Suprapubic skin (tissue), 4 donors: ENCODE measurements around the gene LGALS9. TPM values are rescaled to one million over a fixed set of nuclear protein-coding genes. Genes with fewer than 3 reads are reported as not detected.
"Not testable (repeated sequence)": the region's sequence is repeated elsewhere in the genome, so short reads cannot be mapped to it uniquely, and the experiment has no call there.

Experiments used
- DNase-seq, 2 donors: peaks; one replicate each; pipeline ENCODE4 v3.0.0-alpha.2; 2019; ENCODE audit warnings: low spot score in 2 of 2
- H3K27ac ChIP-seq: fragments of 200-600 bp; sonication (generic); one replicate; pipeline ENCODE4 v1.5.1; 2019
- H3K27me3 ChIP-seq: fragments of 200-600 bp; sonication (generic); one replicate; pipeline ENCODE4 v1.5.1; 2019
- H3K36me3 ChIP-seq: fragments of 200-600 bp; sonication (generic); one replicate; pipeline ENCODE4 v1.5.1; 2019
- H3K4me1 ChIP-seq: fragments of 200-600 bp; sonication (generic); one replicate; pipeline ENCODE4 v1.5.1; 2019
- H3K4me3 ChIP-seq: fragments of 200-600 bp; sonication (generic); one replicate; pipeline ENCODE4 v1.5.1; 2019; ENCODE audit warnings: mild to moderate bottlenecking
- H3K9me3 ChIP-seq: fragments of 200-600 bp; sonication (generic); one replicate; pipeline ENCODE4 v1.5.1; 2019
- EP300 ChIP-seq: sonication (generic); formaldehyde crosslinking; IDR thresholded peaks from one replicate; pipeline ENCODE4 v1.6.1; 2017; ENCODE audit warnings: antibody characterized with exemption
- POLR2A ChIP-seq, 2 donors: fragments of 450-650 bp; IDR thresholded peaks; one replicate each; pipeline ENCODE4 v1.6.1; 2017; ENCODE audit warnings: antibody characterized with exemption in 2 of 2, mild to moderate bottlenecking in 2 of 2, moderate library complexity in 2 of 2
- POLR2AphosphoS5 ChIP-seq, 3 donors: sonication (generic); formaldehyde crosslinking; IDR thresholded peaks; one replicate each; pipeline ENCODE4 v1.6.1; 2017; ENCODE audit warnings: antibody characterized with exemption in 3 of 3
- WGBS: methylation state at CpG from one replicate; pipeline ENCODE4 v1.1.5; 2018; 5-methylcytosine and 5-hydroxymethylcytosine counted together
- total RNA-seq, 4 donors: library from RNA; depleted of rRNA; stranded (reverse); fragments of >200 nt; gene quantifications; one replicate each; pipeline ENCODE4 v1.1.0, GENCODE V29; 2016
- TF ChIP-seq, protein P1 (sequence below), 2 donors: fragments of 200-600 bp in 1 of 2; fragments of 450-650 bp in 1 of 2; sonication (generic) in 1 of 2; IDR thresholded peaks; one replicate each; pipeline ENCODE4 v1.5.1; 2016 to 2019; ENCODE audit warnings: antibody characterized with exemption in 2 of 2, mild to moderate bottlenecking in 1 of 2, moderate library complexity in 1 of 2

LGALS9 gene
- total RNA-seq, 4 donors from 2014 or later, result 9.5 to 10.6 (median 10.1) TPM

DNA sequence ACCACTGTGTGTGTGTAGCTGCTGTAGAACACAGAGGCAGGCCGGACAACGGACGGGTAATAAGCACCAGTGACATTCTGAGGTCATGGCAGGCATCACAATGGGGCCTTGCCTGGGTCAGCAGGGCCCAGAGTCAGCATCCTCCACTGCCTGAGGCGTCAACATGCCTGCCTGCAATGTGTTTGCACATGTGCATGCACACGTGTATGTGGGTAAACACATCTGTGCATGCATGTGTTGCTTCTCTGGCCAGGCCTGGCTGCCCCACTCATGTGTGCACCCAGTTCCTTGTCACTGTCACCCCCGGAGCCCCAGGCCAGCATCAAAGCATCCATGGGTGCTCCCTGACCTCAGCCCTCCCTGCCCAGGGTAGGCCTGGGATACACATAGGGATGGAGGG, 43.3 kb downstream of the LGALS9 start:
- TF ChIP-seq, protein P1, sequence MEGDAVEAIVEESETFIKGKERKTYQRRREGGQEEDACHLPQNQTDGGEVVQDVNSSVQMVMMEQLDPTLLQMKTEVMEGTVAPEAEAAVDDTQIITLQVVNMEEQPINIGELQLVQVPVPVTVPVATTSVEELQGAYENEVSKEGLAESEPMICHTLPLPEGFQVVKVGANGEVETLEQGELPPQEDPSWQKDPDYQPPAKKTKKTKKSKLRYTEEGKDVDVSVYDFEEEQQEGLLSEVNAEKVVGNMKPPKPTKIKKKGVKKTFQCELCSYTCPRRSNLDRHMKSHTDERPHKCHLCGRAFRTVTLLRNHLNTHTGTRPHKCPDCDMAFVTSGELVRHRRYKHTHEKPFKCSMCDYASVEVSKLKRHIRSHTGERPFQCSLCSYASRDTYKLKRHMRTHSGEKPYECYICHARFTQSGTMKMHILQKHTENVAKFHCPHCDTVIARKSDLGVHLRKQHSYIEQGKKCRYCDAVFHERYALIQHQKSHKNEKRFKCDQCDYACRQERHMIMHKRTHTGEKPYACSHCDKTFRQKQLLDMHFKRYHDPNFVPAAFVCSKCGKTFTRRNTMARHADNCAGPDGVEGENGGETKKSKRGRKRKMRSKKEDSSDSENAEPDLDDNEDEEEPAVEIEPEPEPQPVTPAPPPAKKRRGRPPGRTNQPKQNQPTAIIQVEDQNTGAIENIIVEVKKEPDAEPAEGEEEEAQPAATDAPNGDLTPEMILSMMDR (IDR thresholded peaks at IDR 0.05), result no peak
- TF ChIP-seq POLR2A (IDR thresholded peaks at IDR 0.05), result no peak
- TF ChIP-seq POLR2AphosphoS5 (IDR thresholded peaks at IDR 0.05), result no peak
- TF ChIP-seq EP300, result no peak
- H3K4me3 ChIP-seq, result no peak overlapping the region
- H3K27ac ChIP-seq, result no peak overlapping the region
- H3K4me1 ChIP-seq, result no peaks in the 10 kb centered on the region
- DNase-seq, result no peak
- 85% methylated on average over 4 of the region's 6 CpGs for WGBS
- no peaks in the 10 kb centered on the region for H3K27me3 ChIP-seq
- no peaks in the 10 kb centered on the region for H3K36me3 ChIP-seq
- H3K9me3 ChIP-seq, result no peaks in the 10 kb centered on the region

GRCh38 chr17:27677191-27677590, 46.2 kb downstream of the LGALS9 start:
- H3K9me3 ChIP-seq, result no peaks in the 10 kb centered on the region
- TF ChIP-seq POLR2A (IDR thresholded peaks at IDR 0.05) (no peak), POLR2AphosphoS5 (IDR thresholded peaks at IDR 0.05) (no peak), EP300 (no peak)
- TF ChIP-seq, protein P1 (IDR thresholded peaks at IDR 0.05), result no peak
- 89% methylated on average over 2 of the region's 2 CpGs for WGBS
- no peaks in the 10 kb centered on the region for H3K36me3 ChIP-seq
- DNase-seq, result no peak
- no peaks in the 10 kb centered on the region for H3K4me1 ChIP-seq
- H3K27me3 ChIP-seq, result no peaks in the 10 kb centered on the region
- H3K4me3 ChIP-seq, result no peak overlapping the region
- H3K27ac ChIP-seq, result no peak overlapping the region

DNA sequence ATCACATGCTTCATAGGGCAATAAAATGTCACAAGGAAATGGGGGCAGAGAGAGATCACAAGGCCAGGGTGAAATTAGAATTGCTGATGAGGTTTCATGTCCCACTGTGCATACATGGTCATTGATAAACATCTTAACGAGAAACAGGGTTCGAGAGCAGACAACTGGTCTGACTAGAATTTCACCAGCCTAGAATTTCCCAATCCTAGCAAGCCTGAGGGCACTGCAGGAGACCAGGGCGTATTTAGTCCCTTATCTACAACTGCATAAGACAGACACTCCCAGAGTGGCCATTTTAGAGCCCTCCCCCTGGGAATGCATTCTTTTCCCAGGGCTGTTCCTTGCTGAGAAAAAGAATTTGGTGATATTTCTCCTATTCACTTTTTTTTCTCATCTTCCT, 55.3 kb downstream of the LGALS9 start:
- 63% methylated on average over 3 of the region's 3 CpGs for WGBS
- not testable (repeated sequence) for H3K27ac ChIP-seq, H3K36me3 ChIP-seq

DNA sequence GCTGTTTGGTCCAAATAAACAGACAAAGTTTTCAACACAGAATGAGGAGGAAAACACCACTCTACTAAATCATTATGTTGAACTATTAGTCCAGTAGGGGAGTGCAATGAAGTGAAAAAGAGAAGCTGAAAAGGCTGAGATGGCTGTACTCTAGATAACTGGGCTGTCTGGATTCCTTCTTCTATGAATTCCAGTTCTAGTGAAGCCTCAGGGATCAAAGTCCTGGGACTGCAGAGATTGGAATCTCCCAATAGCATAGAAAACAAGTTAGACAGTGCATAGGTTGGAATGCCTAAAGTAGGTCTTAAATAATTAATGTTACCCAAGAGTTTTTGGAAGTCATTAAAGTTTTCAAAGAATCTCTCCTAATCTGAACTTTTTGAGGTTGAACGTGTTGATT, 59.9 kb downstream of the LGALS9 start:
- no peak overlapping the region for H3K4me3 ChIP-seq
- no peak for DNase-seq
- H3K27ac ChIP-seq, result no peak overlapping the region
- WGBS, result 68% methylated on average over 1 of the region's 1 CpG
- H3K9me3 ChIP-seq, result peaks cover 4% of the 10 kb centered on the region
- H3K27me3 ChIP-seq, result no peaks in the 10 kb centered on the region
- no peak for TF ChIP-seq POLR2AphosphoS5 (IDR thresholded peaks at IDR 0.05)
- no peak for TF ChIP-seq POLR2A (IDR thresholded peaks at IDR 0.05)
- TF ChIP-seq, protein P1 (IDR thresholded peaks at IDR 0.05), result no peak
- no peak for TF ChIP-seq EP300
- no peaks in the 10 kb centered on the region for H3K4me1 ChIP-seq
- H3K36me3 ChIP-seq, result no peaks in the 10 kb centered on the region

More for the DNA sequence above, 55.3 kb downstream of the LGALS9 start:
- DNase-seq, H3K27me3 ChIP-seq, H3K4me3 ChIP-seq, H3K4me1 ChIP-seq, H3K9me3 ChIP-seq: not testable (repeated sequence)

DNA sequence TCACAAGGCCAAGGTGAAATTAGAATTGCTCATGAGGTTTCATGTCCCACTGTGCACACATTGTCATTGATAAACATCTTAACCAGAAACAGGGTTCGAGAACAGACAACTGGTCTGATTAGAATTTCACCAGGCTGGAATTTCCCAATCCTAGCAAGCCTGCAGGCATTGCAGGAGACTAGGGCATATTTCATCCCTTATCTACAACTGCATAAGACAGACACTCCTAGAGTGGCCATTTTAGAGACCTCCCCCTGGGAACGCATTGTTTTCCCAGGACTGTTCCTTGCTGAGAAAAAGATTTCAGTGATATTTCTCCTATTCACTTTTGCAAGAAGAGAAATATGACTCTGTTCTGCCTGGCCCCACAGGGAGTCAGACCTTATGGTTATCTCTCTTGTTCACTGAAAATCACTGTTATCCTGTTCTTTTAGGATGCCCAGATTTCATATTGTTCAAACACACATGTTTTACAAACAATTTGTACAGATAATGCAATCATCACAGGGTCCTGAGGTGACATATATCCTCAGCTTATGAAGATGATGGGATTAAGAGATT, 64.3 kb downstream of the LGALS9 start:
- 80% methylated on average over 2 of the region's 2 CpGs for WGBS

More for the DNA sequence above, 64.3 kb downstream of the LGALS9 start:
- not testable (repeated sequence) for H3K27ac ChIP-seq, H3K4me1 ChIP-seq, H3K4me3 ChIP-seq, DNase-seq, H3K9me3 ChIP-seq, H3K36me3 ChIP-seq, H3K27me3 ChIP-seq

Other genes starting within 250 kb of the LGALS9 start
- 10 to 100 TPM; 38.1 to 54.0 (median 49.5) TPM for gene KSR1, start 174.7 kb upstream of the LGALS9 start, total RNA-seq
- under 1 TPM in 3 of 4 donors, not detected in 1; 0.18 to 0.97 (median 0.38) TPM for gene NOS2, start 169.3 kb downstream of the LGALS9 start, total RNA-seq